ENCODE data around the gene MRTFB.
A peak's percentile ranks its signal among the peaks of the same experiment; 100 is the strongest.

MRTFB gene

DNA sequence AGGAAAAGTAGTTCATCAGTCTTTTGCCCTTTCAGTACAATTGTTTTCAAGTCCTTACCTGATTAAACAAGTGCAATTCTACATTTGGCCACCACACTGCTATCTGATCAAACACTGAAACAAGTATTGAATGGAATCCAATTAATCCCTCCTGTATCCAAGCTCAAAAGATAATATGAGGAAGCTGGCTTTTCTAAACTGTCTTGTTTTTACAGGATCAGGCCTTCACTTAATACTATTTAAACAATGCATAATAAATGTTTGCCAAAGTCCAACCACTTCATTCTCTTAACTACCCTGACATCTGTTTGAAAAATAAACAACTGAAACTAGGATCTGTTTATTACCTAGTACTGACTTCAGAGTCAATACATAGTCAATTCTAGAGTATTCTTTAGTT, 131.6 kb downstream of the MRTFB start:
- no peak overlapping the region for H3K4me3 ChIP-seq
- peak overlapping the region in 4 of 21 experiments; percentile 30 to 36 (median 34) for H3K27ac ChIP-seq

- H3K27ac ChIP-seq = peak overlapping the region in 6 of 21 experiments; percentile 30 to 62 (median 45)
- no peak overlapping the region for H3K4me3 ChIP-seq
These were observed 132.0 kb downstream of the MRTFB start for GRCh38 chr16:14203166-14203565.

DNA sequence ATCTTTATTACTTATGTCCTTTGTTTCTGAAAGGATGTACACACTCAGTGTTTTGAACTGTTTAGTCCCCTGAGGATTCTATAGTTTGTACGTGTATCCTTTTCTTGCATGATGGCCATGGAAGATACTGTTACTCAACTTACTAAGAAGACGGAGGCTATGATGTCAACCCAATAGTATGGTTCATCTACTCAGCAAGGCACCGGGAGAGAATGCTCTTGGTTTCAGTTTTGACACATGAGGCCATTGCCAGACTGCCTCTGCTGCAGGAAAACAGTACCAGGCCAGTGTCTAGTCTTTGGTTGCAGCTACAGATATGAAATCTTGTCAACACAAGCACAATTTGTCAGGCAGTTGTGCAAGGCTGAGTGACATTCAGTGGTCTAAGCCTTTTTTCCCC, 134.5 kb downstream of the MRTFB start:
- H3K27ac ChIP-seq = no peak overlapping the region
- no peak overlapping the region for H3K4me3 ChIP-seq

- H3K4me3 ChIP-seq = no peak overlapping the region
- no peak overlapping the region for H3K27ac ChIP-seq
These were observed 140.9 kb downstream of the MRTFB start for GRCh38 chr16:14211856-14212543.

- Histone ChIP-seq H3K4me3 (no peak overlapping the region), H3K27ac (no peak overlapping the region)
These were observed 144.8 kb downstream of the MRTFB start for GRCh38 chr16:14215941-14216340.

DNA sequence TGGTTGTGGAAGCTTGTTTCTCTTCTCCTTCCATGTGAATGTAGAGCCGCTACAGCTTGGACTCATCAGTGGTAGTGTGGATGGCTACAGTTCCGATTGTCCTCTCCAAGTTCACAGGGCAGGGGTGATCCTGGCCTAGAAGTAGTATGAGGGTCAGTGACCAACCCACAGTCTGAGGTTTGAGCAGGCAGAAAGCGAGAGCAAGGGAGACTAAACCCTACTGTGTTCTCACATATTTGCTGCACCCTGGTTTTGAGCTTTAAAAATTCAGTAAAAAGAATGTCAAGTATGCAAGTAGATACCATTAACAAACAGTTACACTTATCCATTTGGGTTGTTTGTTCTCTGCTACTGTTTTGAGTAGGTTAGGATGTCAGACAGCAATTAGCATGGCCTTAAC, 148.9 kb downstream of the MRTFB start:
- Histone ChIP-seq H3K27ac (no peak overlapping the region), H3K4me3 (no peak overlapping the region)

GRCh38 chr16:14223632-14224031, 152.5 kb downstream of the MRTFB start:
- Histone ChIP-seq H3K4me3 (no peak overlapping the region), H3K27ac (no peak overlapping the region)

GRCh38 chr16:14225457-14225856, 154.3 kb downstream of the MRTFB start:
- Histone ChIP-seq H3K4me3 (no peak overlapping the region), H3K27ac (no peak overlapping the region)

- Histone ChIP-seq H3K27ac (no peak overlapping the region), H3K4me3 (no peak overlapping the region)
These were observed 161.2 kb downstream of the MRTFB start for GRCh38 chr16:14232106-14232864.

GRCh38 chr16:14236401-14236800, 165.3 kb downstream of the MRTFB start:
- Histone ChIP-seq H3K27ac (no peak overlapping the region), H3K4me3 (no peak overlapping the region)

GRCh38 chr16:14238756-14239155, 167.6 kb downstream of the MRTFB start:
- Histone ChIP-seq H3K27ac (no peak overlapping the region), H3K4me3 (no peak overlapping the region)

DNA sequence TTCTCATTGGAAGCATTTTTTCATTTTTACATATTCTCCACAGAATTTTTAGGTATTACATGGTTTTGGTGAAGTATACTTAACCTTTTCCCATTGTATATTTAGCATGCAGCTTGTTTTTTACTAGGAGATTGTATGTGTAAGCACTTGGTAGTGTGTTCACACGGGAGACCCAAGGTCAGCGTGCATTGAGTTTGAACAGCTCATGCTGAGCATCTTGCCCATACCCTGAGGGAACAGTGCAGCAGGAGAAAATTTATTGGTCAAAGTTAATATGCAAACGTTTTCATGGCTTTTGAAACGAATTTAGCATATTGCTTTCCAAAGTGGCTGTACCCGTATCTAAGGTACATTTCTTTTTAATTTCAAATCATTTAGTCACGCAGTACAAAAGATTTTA, 168.7 kb downstream of the MRTFB start:
- Histone ChIP-seq H3K4me3 (no peak overlapping the region), H3K27ac (no peak overlapping the region)

- H3K27ac ChIP-seq = no peak overlapping the region
These were observed 169.2 kb downstream of the MRTFB start for GRCh38 chr16:14240219-14240843.

GRCh38 chr16:14240964-14241363, 169.8 kb downstream of the MRTFB start:
- no peak overlapping the region for H3K4me3 ChIP-seq
- H3K27ac ChIP-seq = no peak overlapping the region

More at GRCh38 chr16:14240219-14240843, 169.2 kb downstream of the MRTFB start:
- no peak overlapping the region for H3K4me3 ChIP-seq

- H3K27ac ChIP-seq = no peak overlapping the region
These were observed 170.5 kb downstream of the MRTFB start for GRCh38 chr16:14241631-14242030.

DNA sequence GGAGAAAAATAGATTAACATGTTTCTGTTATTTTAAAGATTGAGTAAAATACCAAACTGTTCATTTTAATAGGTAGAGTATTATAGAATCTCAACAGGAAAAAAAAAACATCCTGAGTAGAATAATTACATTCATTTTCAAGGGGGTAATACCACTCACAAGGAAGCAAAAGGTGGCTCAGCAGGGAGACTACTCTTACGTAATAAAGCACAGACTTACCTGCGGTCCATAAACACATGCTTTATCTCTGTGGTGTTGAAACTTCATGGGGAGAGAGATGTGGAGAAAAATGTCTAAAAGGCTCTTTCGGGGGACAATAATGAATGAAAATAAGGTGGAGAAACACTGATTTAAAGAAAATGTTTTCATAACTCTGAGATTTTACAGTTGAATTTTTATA, 171.7 kb downstream of the MRTFB start:
- no peak overlapping the region for H3K4me3 ChIP-seq
- no peak overlapping the region for H3K27ac ChIP-seq

More at GRCh38 chr16:14241631-14242030, 170.5 kb downstream of the MRTFB start:
- no peak overlapping the region for H3K4me3 ChIP-seq

GRCh38 chr16:14244196-14245010, 173.3 kb downstream of the MRTFB start:
- Histone ChIP-seq H3K4me3 (no peak overlapping the region), H3K27ac (no peak overlapping the region)

DNA sequence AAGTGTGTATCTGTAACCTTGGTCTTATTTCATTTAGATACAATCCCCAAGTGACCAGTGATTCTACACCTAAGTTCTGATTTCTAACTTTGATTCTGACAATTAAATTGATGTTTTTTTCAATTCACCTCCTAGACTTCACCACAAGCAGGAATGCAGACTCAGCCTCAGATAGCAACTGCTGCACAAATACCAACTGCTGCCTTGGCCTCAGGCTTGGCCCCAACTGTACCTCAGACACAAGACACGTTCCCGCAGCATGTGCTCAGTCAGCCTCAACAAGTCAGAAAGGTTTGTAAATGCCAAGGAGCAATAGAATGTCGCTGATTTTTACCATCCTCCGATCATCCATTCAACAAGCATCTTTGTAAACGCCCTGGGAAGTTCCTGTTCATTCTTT, 177.7 kb downstream of the MRTFB start:
- H3K27ac ChIP-seq = no peak overlapping the region
- H3K4me3 ChIP-seq = no peak overlapping the region

- Histone ChIP-seq H3K27ac (no peak overlapping the region), H3K4me3 (no peak overlapping the region)
These were observed 178.3 kb downstream of the MRTFB start for GRCh38 chr16:14249291-14250032.
